ENCODE results near the gene ASCC1. TPM values are rescaled to one million over a fixed set of nuclear protein-coding genes. Genes with fewer than 3 reads are reported as not detected.

Gene ASCC1
- total and polyA plus RNA-seq, 2 of the 13 experiments (the other 11 are each of a cell fraction or from before 2014, with no cell fraction given) = 21.6 to 30.1 TPM

DNA sequence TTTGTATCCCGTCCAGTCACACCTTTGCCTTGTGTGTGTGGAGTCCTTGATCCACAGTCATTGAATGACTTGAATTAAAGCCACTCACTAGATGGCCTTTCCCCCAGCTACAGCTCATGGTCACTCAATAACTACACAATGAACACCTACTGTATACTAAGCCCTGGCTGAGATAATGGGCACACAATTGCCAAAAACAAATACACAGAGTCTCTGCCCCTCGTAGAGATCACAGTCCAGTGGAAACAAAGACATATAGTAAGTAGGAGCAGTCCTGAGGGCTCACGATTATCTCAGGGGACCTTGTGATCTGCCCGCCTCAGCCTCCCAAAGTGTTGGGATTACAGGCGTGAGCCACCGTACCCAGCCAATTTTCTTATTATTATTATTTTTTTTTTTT lies 35.6 kb upstream of the ASCC1 start (continued):
- TF ChIP-seq CCDC6 (CRISPR knock-in tag; IDR thresholded peaks at IDR 0.05) (no peak), SRF (IDR thresholded peaks at IDR 0.05; ENCODE audit: low read depth, low read length) (no peak), SATB2 (CRISPR knock-in tag; IDR thresholded peaks at IDR 0.05) (no peak), ZNF577 (CRISPR knock-in tag; IDR thresholded peaks at IDR 0.05; ENCODE audit: borderline replicate concordance, low read depth) (no peak), HHEX (CRISPR knock-in tag; IDR thresholded peaks at IDR 0.05) (no peak), ISL2 (CRISPR knock-in tag; IDR thresholded peaks at IDR 0.05) (peak; percentile 73), FOXC1 (CRISPR knock-in tag; IDR thresholded peaks at IDR 0.05; ENCODE audit: borderline replicate concordance) (no peak), SP2 (CRISPR knock-in tag; IDR thresholded peaks at IDR 0.05) (no peak), HOXA7 (CRISPR knock-in tag; IDR thresholded peaks at IDR 0.05) (no peak)
- TF ChIP-seq, protein P1, sequence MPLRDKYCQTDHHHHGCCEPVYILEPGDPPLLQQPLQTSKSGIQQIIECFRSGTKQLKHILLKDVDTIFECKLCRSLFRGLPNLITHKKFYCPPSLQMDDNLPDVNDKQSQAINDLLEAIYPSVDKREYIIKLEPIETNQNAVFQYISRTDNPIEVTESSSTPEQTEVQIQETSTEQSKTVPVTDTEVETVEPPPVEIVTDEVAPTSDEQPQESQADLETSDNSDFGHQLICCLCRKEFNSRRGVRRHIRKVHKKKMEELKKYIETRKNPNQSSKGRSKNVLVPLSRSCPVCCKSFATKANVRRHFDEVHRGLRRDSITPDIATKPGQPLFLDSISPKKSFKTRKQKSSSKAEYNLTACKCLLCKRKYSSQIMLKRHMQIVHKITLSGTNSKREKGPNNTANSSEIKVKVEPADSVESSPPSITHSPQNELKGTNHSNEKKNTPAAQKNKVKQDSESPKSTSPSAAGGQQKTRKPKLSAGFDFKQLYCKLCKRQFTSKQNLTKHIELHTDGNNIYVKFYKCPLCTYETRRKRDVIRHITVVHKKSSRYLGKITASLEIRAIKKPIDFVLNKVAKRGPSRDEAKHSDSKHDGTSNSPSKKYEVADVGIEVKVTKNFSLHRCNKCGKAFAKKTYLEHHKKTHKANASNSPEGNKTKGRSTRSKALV (CRISPR knock-in tag; IDR thresholded peaks at IDR 0.05) = no peak
- TF ChIP-seq, protein P2, sequence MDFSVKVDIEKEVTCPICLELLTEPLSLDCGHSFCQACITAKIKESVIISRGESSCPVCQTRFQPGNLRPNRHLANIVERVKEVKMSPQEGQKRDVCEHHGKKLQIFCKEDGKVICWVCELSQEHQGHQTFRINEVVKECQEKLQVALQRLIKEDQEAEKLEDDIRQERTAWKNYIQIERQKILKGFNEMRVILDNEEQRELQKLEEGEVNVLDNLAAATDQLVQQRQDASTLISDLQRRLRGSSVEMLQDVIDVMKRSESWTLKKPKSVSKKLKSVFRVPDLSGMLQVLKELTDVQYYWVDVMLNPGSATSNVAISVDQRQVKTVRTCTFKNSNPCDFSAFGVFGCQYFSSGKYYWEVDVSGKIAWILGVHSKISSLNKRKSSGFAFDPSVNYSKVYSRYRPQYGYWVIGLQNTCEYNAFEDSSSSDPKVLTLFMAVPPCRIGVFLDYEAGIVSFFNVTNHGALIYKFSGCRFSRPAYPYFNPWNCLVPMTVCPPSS (IDR thresholded peaks at IDR 0.05) = no peak
- TF ChIP-seq, protein P3, sequence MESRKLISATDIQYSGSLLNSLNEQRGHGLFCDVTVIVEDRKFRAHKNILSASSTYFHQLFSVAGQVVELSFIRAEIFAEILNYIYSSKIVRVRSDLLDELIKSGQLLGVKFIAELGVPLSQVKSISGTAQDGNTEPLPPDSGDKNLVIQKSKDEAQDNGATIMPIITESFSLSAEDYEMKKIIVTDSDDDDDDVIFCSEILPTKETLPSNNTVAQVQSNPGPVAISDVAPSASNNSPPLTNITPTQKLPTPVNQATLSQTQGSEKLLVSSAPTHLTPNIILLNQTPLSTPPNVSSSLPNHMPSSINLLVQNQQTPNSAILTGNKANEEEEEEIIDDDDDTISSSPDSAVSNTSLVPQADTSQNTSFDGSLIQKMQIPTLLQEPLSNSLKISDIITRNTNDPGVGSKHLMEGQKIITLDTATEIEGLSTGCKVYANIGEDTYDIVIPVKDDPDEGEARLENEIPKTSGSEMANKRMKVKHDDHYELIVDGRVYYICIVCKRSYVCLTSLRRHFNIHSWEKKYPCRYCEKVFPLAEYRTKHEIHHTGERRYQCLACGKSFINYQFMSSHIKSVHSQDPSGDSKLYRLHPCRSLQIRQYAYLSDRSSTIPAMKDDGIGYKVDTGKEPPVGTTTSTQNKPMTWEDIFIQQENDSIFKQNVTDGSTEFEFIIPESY (CRISPR knock-in tag; IDR thresholded peaks at IDR 0.05) = 0 out of 2 replicates have a peak, but pooled peaks have one; percentile 11
- TF ChIP-seq, protein P4, sequence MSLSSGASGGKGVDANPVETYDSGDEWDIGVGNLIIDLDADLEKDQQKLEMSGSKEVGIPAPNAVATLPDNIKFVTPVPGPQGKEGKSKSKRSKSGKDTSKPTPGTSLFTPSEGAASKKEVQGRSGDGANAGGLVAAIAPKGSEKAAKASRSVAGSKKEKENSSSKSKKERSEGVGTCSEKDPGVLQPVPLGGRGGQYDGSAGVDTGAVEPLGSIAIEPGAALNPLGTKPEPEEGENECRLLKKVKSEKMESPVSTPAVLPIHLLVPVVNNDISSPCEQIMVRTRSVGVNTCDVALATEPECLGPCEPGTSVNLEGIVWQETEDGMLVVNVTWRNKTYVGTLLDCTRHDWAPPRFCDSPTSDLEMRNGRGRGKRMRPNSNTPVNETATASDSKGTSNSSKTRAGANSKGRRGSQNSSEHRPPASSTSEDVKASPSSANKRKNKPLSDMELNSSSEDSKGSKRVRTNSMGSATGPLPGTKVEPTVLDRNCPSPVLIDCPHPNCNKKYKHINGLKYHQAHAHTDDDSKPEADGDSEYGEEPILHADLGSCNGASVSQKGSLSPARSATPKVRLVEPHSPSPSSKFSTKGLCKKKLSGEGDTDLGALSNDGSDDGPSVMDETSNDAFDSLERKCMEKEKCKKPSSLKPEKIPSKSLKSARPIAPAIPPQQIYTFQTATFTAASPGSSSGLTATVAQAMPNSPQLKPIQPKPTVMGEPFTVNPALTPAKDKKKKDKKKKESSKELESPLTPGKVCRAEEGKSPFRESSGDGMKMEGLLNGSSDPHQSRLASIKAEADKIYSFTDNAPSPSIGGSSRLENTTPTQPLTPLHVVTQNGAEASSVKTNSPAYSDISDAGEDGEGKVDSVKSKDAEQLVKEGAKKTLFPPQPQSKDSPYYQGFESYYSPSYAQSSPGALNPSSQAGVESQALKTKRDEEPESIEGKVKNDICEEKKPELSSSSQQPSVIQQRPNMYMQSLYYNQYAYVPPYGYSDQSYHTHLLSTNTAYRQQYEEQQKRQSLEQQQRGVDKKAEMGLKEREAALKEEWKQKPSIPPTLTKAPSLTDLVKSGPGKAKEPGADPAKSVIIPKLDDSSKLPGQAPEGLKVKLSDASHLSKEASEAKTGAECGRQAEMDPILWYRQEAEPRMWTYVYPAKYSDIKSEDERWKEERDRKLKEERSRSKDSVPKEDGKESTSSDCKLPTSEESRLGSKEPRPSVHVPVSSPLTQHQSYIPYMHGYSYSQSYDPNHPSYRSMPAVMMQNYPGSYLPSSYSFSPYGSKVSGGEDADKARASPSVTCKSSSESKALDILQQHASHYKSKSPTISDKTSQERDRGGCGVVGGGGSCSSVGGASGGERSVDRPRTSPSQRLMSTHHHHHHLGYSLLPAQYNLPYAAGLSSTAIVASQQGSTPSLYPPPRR (CRISPR knock-in tag; IDR thresholded peaks at IDR 0.05; ENCODE audit: borderline replicate concordance) = 0 out of 2 replicates have a peak, but pooled peaks have one; percentile 49
- TF ChIP-seq, protein P5, sequence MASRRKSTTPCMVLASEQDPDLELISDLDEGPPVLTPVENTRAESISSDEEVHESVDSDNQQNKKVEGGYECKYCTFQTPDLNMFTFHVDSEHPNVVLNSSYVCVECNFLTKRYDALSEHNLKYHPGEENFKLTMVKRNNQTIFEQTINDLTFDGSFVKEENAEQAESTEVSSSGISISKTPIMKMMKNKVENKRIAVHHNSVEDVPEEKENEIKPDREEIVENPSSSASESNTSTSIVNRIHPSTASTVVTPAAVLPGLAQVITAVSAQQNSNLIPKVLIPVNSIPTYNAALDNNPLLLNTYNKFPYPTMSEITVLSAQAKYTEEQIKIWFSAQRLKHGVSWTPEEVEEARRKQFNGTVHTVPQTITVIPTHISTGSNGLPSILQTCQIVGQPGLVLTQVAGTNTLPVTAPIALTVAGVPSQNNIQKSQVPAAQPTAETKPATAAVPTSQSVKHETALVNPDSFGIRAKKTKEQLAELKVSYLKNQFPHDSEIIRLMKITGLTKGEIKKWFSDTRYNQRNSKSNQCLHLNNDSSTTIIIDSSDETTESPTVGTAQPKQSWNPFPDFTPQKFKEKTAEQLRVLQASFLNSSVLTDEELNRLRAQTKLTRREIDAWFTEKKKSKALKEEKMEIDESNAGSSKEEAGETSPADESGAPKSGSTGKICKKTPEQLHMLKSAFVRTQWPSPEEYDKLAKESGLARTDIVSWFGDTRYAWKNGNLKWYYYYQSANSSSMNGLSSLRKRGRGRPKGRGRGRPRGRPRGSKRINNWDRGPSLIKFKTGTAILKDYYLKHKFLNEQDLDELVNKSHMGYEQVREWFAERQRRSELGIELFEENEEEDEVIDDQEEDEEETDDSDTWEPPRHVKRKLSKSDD (CRISPR knock-in tag; IDR thresholded peaks at IDR 0.05; ENCODE audit: low read depth) = no peak
- TF ChIP-seq, protein P6, sequence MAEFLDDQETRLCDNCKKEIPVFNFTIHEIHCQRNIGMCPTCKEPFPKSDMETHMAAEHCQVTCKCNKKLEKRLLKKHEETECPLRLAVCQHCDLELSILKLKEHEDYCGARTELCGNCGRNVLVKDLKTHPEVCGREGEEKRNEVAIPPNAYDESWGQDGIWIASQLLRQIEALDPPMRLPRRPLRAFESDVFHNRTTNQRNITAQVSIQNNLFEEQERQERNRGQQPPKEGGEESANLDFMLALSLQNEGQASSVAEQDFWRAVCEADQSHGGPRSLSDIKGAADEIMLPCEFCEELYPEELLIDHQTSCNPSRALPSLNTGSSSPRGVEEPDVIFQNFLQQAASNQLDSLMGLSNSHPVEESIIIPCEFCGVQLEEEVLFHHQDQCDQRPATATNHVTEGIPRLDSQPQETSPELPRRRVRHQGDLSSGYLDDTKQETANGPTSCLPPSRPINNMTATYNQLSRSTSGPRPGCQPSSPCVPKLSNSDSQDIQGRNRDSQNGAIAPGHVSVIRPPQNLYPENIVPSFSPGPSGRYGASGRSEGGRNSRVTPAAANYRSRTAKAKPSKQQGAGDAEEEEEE (CRISPR knock-in tag; IDR thresholded peaks at IDR 0.05; ENCODE audit: borderline replicate concordance) = no peak

Measured in HepG2 (cell line).